Astrocyte (in vitro differentiated cells and primary cell): ENCODE results near the gene ATP5MC3. TPM values are rescaled to one million over a fixed set of nuclear protein-coding genes. Genes with fewer than 3 reads are reported as not detected.

Source experiments
- DNase-seq: peaks from one replicate; pipeline ENCODE4 v3.0.0-alpha.2; 2010; ENCODE audit warnings: low read depth
- FAIRE-seq: peaks from 2 replicates; lab custom pipeline; 2011; peaks lifted over from hg19 to GRCh38; lab: Jason Lieb, UNC
- H2AFZ ChIP-seq: 2 replicates; pipeline ENCODE4 v1.6.0; 2012; ENCODE audit warnings: low read depth, low read length, inconsistent platforms
- H3K27ac ChIP-seq: 2 replicates; pipeline ENCODE4 v1.5.1; 2011; ENCODE audit warnings: low read depth, low read length, inconsistent platforms
- H3K27me3 ChIP-seq: 2 replicates; pipeline ENCODE4 v1.6.0; 2011; ENCODE audit warnings: low read length, inconsistent platforms; ENCODE audit not compliant: insufficient read depth
- H3K36me3 ChIP-seq: 2 replicates; pipeline ENCODE4 v1.5.1; 2011; ENCODE audit warnings: low read length, inconsistent platforms; ENCODE audit not compliant: insufficient read depth
- H3K4me1 ChIP-seq: 2 replicates; pipeline ENCODE4 v1.5.1; 2011; ENCODE audit warnings: low read length, inconsistent platforms; ENCODE audit not compliant: insufficient read depth
- H3K4me2 ChIP-seq: 2 replicates; pipeline ENCODE4 v1.6.0; 2012; ENCODE audit warnings: low read length, inconsistent platforms
- H3K4me3 ChIP-seq: 2 replicates; pipeline ENCODE4 v1.5.1; 2011; ENCODE audit warnings: low read depth, mild to moderate bottlenecking, low read length, inconsistent platforms; ENCODE audit not compliant: insufficient read depth
- H3K79me2 ChIP-seq: 2 replicates; pipeline ENCODE4 v1.6.0; 2012; ENCODE audit warnings: mild to moderate bottlenecking, low read length, inconsistent platforms; ENCODE audit not compliant: insufficient read depth
- H3K9ac ChIP-seq: 2 replicates; pipeline ENCODE4 v1.6.0; 2012; ENCODE audit warnings: mild to moderate bottlenecking, low read length, inconsistent platforms
- H3K9me3 ChIP-seq: 2 replicates; pipeline ENCODE4 v1.5.1; 2012; ENCODE audit warnings: low read depth, mild to moderate bottlenecking, low read length, inconsistent platforms; ENCODE audit not compliant: insufficient read depth
- H4K20me1 ChIP-seq: 2 replicates; pipeline ENCODE4 v1.6.0; 2012; ENCODE audit warnings: low read length, inconsistent platforms; ENCODE audit not compliant: insufficient read depth
- H3K27ac Mint-ChIP-seq: one replicate; pipeline ENCODE4 v1.8.0; 2021; ENCODE audit warnings: mild to moderate bottlenecking, mixed read lengths; ENCODE audit not compliant: unreplicated experiment
- H3K27me3 Mint-ChIP-seq: one replicate; pipeline ENCODE4 v1.8.0; 2021; ENCODE audit warnings: low read depth, mixed read lengths; ENCODE audit not compliant: unreplicated experiment
- H3K36me3 Mint-ChIP-seq: one replicate; pipeline ENCODE4 v1.8.0; 2021; ENCODE audit warnings: low read depth, mixed read lengths; ENCODE audit not compliant: unreplicated experiment
- H3K4me1 Mint-ChIP-seq: one replicate; pipeline ENCODE4 v1.8.0; 2021; ENCODE audit warnings: low read depth, mixed read lengths; ENCODE audit not compliant: unreplicated experiment
- H3K4me3 Mint-ChIP-seq: one replicate; pipeline ENCODE4 v1.8.0; 2021; ENCODE audit warnings: mild to moderate bottlenecking, moderate library complexity, mixed read lengths; ENCODE audit not compliant: unreplicated experiment
- H3K9me3 Mint-ChIP-seq: one replicate; pipeline ENCODE4 v1.8.0; 2021; ENCODE audit warnings: mild to moderate bottlenecking, mixed read lengths; ENCODE audit not compliant: unreplicated experiment
- EZH2 ChIP-seq: IDR thresholded peaks from 2 replicates; pipeline ENCODE4 v1.6.1; 2012; ENCODE audit warnings: mild to moderate bottlenecking, low read length, inconsistent platforms; ENCODE audit not compliant: insufficient read depth
- total RNA-seq: library from RNA; stranded (reverse); gene quantifications from 2 replicates; pipeline ENCODE4 v1.2.1, GENCODE V29; 2021
- TF ChIP-seq, protein P1 (sequence below): IDR thresholded peaks from 2 replicates; pipeline ENCODE4 v1.5.1; 2011; ENCODE audit warnings: low read depth, mild to moderate bottlenecking, inconsistent platforms, low read length, moderate library complexity; ENCODE audit not compliant: insufficient read depth

The ATP5MC3 gene
- total RNA-seq, 1 donor from 2014 or later, result 289 TPM

DNA sequence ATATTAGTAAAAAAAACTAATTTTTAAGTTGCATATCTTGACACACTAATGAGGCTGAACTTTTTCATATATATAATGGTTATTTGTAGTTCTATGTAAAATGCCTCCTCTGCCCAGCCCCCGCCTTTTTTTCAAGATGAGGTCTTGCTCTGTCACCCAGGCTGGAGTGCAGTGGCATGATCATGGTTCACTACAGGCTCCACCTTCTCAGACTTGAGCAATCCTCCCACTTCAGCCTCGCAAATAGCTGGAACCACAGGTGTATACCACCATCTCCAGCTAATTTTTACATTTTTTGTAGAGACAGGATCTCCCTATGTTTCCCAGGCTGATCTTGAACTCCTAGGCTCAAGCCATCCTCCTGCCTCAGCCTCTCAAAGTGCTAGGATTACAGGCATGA is 37.8 kb downstream of the ATP5MC3 start:
- DNase-seq (no peak), FAIRE-seq (no peak)
- H3K36me3 ChIP-seq, result no peaks in the 10 kb centered on the region
- Mint-ChIP-seq H3K27ac (no peak overlapping the region), H3K36me3 (peaks cover 8% of the 10 kb centered on the region), H3K4me3 (no peak overlapping the region), H3K4me1 (peaks cover 13% of the 10 kb centered on the region), H3K9me3 (no peaks in the 10 kb centered on the region), H3K27me3 (no peaks in the 10 kb centered on the region)
- peaks cover 67% of the 10 kb centered on the region for H4K20me1 ChIP-seq
- H3K4me3 ChIP-seq, result no peak overlapping the region
- no peak overlapping the region for H2AFZ ChIP-seq
- H3K4me2 ChIP-seq, result no peak overlapping the region
- no peaks in the 10 kb centered on the region for H3K27me3 ChIP-seq
- H3K79me2 ChIP-seq, result peaks cover 98% of the 10 kb centered on the region
- peaks cover 3% of the 10 kb centered on the region for H3K4me1 ChIP-seq
- no peak overlapping the region for H3K27ac ChIP-seq
- H3K9ac ChIP-seq, result no peak overlapping the region
- no peaks in the 10 kb centered on the region for H3K9me3 ChIP-seq
- no peak for TF ChIP-seq EZH2
- TF ChIP-seq, protein P1, sequence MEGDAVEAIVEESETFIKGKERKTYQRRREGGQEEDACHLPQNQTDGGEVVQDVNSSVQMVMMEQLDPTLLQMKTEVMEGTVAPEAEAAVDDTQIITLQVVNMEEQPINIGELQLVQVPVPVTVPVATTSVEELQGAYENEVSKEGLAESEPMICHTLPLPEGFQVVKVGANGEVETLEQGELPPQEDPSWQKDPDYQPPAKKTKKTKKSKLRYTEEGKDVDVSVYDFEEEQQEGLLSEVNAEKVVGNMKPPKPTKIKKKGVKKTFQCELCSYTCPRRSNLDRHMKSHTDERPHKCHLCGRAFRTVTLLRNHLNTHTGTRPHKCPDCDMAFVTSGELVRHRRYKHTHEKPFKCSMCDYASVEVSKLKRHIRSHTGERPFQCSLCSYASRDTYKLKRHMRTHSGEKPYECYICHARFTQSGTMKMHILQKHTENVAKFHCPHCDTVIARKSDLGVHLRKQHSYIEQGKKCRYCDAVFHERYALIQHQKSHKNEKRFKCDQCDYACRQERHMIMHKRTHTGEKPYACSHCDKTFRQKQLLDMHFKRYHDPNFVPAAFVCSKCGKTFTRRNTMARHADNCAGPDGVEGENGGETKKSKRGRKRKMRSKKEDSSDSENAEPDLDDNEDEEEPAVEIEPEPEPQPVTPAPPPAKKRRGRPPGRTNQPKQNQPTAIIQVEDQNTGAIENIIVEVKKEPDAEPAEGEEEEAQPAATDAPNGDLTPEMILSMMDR, result no peak

DNA sequence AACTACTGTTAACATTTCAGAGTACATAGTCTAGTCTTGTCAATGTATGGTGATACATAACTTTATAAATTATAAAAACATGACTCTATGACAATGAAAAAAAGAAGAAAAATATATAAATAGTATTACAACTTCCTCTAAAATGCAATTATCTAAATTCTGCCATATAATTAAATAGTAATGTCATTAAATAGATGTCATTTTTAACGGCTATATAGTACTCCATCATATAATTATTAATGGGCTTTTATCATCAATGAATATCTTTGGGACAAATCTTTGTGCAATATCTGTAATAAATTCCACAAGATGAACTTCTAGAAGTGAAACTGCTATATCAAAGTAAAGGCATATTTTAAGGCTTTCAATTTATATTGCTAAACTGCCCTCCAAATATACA is 38.3 kb downstream of the ATP5MC3 start:
- Histone ChIP-seq H3K9me3 (no peaks in the 10 kb centered on the region), H3K36me3 (no peaks in the 10 kb centered on the region), H2AFZ (no peak overlapping the region), H3K9ac (no peak overlapping the region), H4K20me1 (peaks cover 67% of the 10 kb centered on the region), H3K4me3 (no peak overlapping the region), H3K4me1 (peaks cover 2% of the 10 kb centered on the region), H3K27me3 (no peaks in the 10 kb centered on the region), H3K27ac (no peak overlapping the region), H3K79me2 (peaks cover 98% of the 10 kb centered on the region), H3K4me2 (no peak overlapping the region)
- Mint-ChIP-seq H3K27ac (no peak overlapping the region), H3K9me3 (no peaks in the 10 kb centered on the region), H3K4me3 (no peak overlapping the region), H3K4me1 (peaks cover 9% of the 10 kb centered on the region), H3K36me3 (peaks cover 8% of the 10 kb centered on the region), H3K27me3 (no peaks in the 10 kb centered on the region)
- FAIRE-seq (no peak), DNase-seq (no peak)
- TF ChIP-seq, protein P1, result no peak
- TF ChIP-seq EZH2, result no peak

DNA sequence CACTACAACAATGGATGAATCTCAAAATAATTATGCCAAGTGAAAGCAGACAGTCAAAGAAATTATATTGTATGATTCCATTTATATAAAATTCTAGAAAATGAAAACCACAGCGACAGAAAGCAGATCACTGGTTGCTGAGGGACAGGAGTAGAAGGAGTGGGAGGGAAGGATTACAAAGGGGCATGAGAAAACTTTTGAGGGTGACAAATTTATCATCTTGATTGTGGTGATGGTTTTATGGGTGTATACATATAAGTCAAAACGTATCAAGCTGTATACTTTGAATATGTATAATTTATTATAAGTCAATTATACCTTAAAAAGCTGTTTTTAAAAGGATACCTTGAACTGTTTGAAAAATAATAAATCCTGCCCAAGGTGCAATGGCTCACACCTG is 41.2 kb downstream of the ATP5MC3 start:
- Histone ChIP-seq H3K79me2 (peaks cover 94% of the 10 kb centered on the region), H3K27ac (no peak overlapping the region), H3K4me1 (no peaks in the 10 kb centered on the region), H3K9me3 (no peaks in the 10 kb centered on the region), H3K27me3 (no peaks in the 10 kb centered on the region), H3K9ac (no peak overlapping the region), H3K4me3 (no peak overlapping the region), H3K36me3 (peaks cover 6% of the 10 kb centered on the region), H4K20me1 (peaks cover 67% of the 10 kb centered on the region), H3K4me2 (no peak overlapping the region), H2AFZ (no peak overlapping the region)
- Mint-ChIP-seq H3K9me3 (no peaks in the 10 kb centered on the region), H3K36me3 (peaks cover 11% of the 10 kb centered on the region), H3K27ac (peak overlapping the region; percentile 79), H3K4me3 (no peak overlapping the region), H3K27me3 (no peaks in the 10 kb centered on the region), H3K4me1 (peaks cover 9% of the 10 kb centered on the region)
- no peak for FAIRE-seq
- no peak for TF ChIP-seq EZH2
- no peak for DNase-seq
